Esophagus squamous epithelium (tissue), 5 donors: ENCODE measurements around the gene MGA. TPM values are rescaled to one million over a fixed set of nuclear protein-coding genes. Genes with fewer than 3 reads are reported as not detected.

Experiments
- DNase-seq: peaks from one replicate; lab custom pipeline; 2025; lab: John Stamatoyannopoulos, UW
- H3K27ac ChIP-seq, 4 donors: fragments of 200-600 bp; sonication (generic); one replicate each; pipeline ENCODE4 v1.5.1; 2016 to 2019; ENCODE audit warnings: mild to moderate bottlenecking in 1 of 4
- H3K27me3 ChIP-seq, 4 donors: fragments of 200-600 bp; sonication (generic); 1 replicate in 3 of 4; 2 replicates in 1 of 4; pipeline versions ENCODE4 v1.5.1 to v1.6.0; 2017 to 2021; ENCODE audit warnings: antibody characterized with exemption in 1 of 4
- H3K36me3 ChIP-seq, 3 donors: fragments of 200-600 bp; sonication (generic); one replicate each; pipeline ENCODE4 v1.5.1; 2016 to 2019
- H3K4me1 ChIP-seq, 3 donors: fragments of 200-600 bp; sonication (generic); one replicate each; pipeline ENCODE4 v1.5.1; 2017 to 2019
- H3K4me3 ChIP-seq, 4 donors: fragments of 200-600 bp; sonication (generic); 1 replicate in 3 of 4; 2 replicates in 1 of 4; pipeline ENCODE4 v1.5.1; 2016 to 2019; ENCODE audit warnings: mild to moderate bottlenecking in 2 of 4, moderate library complexity in 1 of 4
- H3K9me3 ChIP-seq, 3 donors: fragments of 200-600 bp; sonication (generic); one replicate each; pipeline ENCODE4 v1.5.1; 2016 to 2019
- CTCF ChIP-seq, 6 experiments: fragments of 450-650 bp in 4 of 6; fragments of 200-600 bp in 2 of 6; sonication (generic) in 2 of 6; IDR thresholded peaks; one replicate each; pipeline ENCODE4 v1.5.1; 2016 to 2019; ENCODE audit warnings: antibody characterized with exemption in 6 of 6, mild to moderate bottlenecking in 4 of 6, moderate library complexity in 4 of 6
- POLR2A ChIP-seq, 4 donors: fragments of 450-650 bp; IDR thresholded peaks; one replicate each; pipeline ENCODE4 v1.6.1; 2017; ENCODE audit warnings: antibody characterized with exemption in 4 of 4, mild to moderate bottlenecking in 4 of 4, moderate library complexity in 3 of 4
- WGBS, 2 donors: methylation state at CpG; one replicate each; pipeline ENCODE4 v1.1.5; 2018; 5-methylcytosine and 5-hydroxymethylcytosine counted together
- intact Hi-C: fragments of 100-400 bp; cut with DNase I; formaldehyde crosslinking; loops from one replicate; pipeline ENCODE4 v1.15.0; 2022
- small RNA-seq, 4 donors: library from RNA; depleted of rRNA; stranded (forward); fragments of <200 nt; gene quantifications; one replicate each; pipeline ENCODE3, GENCODE V24; 2016
- total RNA-seq, 4 donors: library from RNA; depleted of rRNA; stranded (reverse); fragments of >200 nt; gene quantifications; one replicate each; pipeline ENCODE4 v1.1.0, GENCODE V29; 2016
- donor health status: DM: yes; HTN: yes; CAD: no.

MGA gene
- total RNA-seq, 4 donors from 2014 or later, result 12.9 to 37.4 (median 15.1) TPM

GRCh38 chr15:41822471-41822870 lies 162.3 kb downstream of the MGA start:
- Histone ChIP-seq H3K36me3 (peaks cover 66 to 87% (median 66%) of the 10 kb centered on the region in 3 donors), H3K4me1 (peaks cover 3 to 21% (median 5%) of the 10 kb centered on the region in 3 donors), H3K27me3 (no peaks in the 10 kb centered on the region), H3K9me3 (no peaks in the 10 kb centered on the region), H3K27ac (no peak overlapping the region), H3K4me3 (no peak overlapping the region)
- intact Hi-C loops, result no loop called here
- WGBS, 2 donors, result 82 to 89% methylated on average over 6 of the region's 6 CpGs
- DNase-seq, result no peak
- TF ChIP-seq CTCF (IDR thresholded peaks at IDR 0.05) (no peak), POLR2A (IDR thresholded peaks at IDR 0.05) (no peak)

Small RNA genes within 50 kb of the gene (small RNA-seq; reads per million reads assigned to genes)
- gene MIR626, result 0 reads per million in 4 donors

Other genes with a start within 250 kb of the MGA start
- gene RTF1, start 243.3 kb upstream of the MGA start, total RNA-seq, result 10 to 100 TPM; 23.3 to 41.6 (median 33.6) TPM
- under 1 TPM in 3 of 4 donors, not detected in 1; 0.19 to 0.76 (median 0.57) TPM for gene ITPKA, start 166.5 kb upstream of the MGA start, total RNA-seq
- gene LTK, start 146.6 kb upstream of the MGA start, total RNA-seq, result under 1 TPM in 2 of 4 donors, not detected in 2; 0.38 to 0.82 TPM
- 10 to 100 TPM; 15.3 to 22.6 (median 19.8) TPM for gene RPAP1, start 116.1 kb upstream of the MGA start, total RNA-seq
- 10 to 100 TPM in 3 of 4 donors, 1 to 10 TPM in 1; 6.5 to 16.9 (median 11.2) TPM for gene TYRO3, start 101.2 kb upstream of the MGA start, total RNA-seq
- gene MAPKBP1, start 114.1 kb downstream of the MGA start, total RNA-seq, result 10 to 100 TPM; 18.4 to 37.6 (median 29.8) TPM
- 10 to 100 TPM; 20.4 to 36.9 (median 30.5) TPM for gene JMJD7, start 167.7 kb downstream of the MGA start, total RNA-seq
- gene PLA2G4B, start 178.4 kb downstream of the MGA start, total RNA-seq, result 10 to 100 TPM; 26.5 to 58.9 (median 39.7) TPM
- gene SPTBN5, start 233.6 kb downstream of the MGA start, total RNA-seq, result 1 to 10 TPM; 1.9 to 4.4 (median 3.4) TPM